HEK293 (cell line): ENCODE results near the gene STK16.

ENCODE experiments used
- CTCF ChIA-PET: fragments of 350-600 bp; formaldehyde crosslinking; extraction: SDS; loops from one replicate; lab custom pipeline; 2021; ENCODE audit warnings: antibody characterized with exemption; lab: Yijun Ruan, JAX
- POLR2A ChIA-PET: fragments of 300-600 bp; formaldehyde crosslinking; extraction: SDS; loops from one replicate; lab custom pipeline; 2020; ENCODE audit warnings: antibody characterized with exemption, inconsistent platforms; lab: Yijun Ruan, JAX
- H3K27ac ChIP-seq: fragments of 200-500 bp; sonication (Bioruptor generic); 2 replicates; pipeline ENCODE4 v1.5.1; 2014; ENCODE audit warnings: low read depth, low read length, control low read depth, inconsistent platforms; ENCODE audit errors: extremely low read depth
- H3K36me3 ChIP-seq, 2 experiments: fragments of 200-500 bp in 1 of 2; sonication (Bioruptor generic) in 1 of 2; 1 replicate in 1 of 2; 2 replicates in 1 of 2; pipeline ENCODE4 v1.5.1; 2014 to 2017; ENCODE audit warnings: inconsistent platforms in 2 of 2, low read length in 2 of 2; ENCODE audit not compliant: control insufficient read depth in 2 of 2, insufficient read depth in 1 of 2
- H3K4me1 ChIP-seq: fragments of 200-500 bp; sonication (Bioruptor generic); 2 replicates; pipeline ENCODE4 v1.5.1; 2014; ENCODE audit warnings: mild to moderate bottlenecking, low read length, inconsistent platforms; ENCODE audit not compliant: control insufficient read depth, insufficient read depth
- H3K4me3 ChIP-seq: 2 replicates; pipeline ENCODE4 v1.5.1; 2011; ENCODE audit warnings: low read depth, mild to moderate bottlenecking, control low read depth, low read length, moderate library complexity
- H3K9me3 ChIP-seq: fragments of 200-500 bp; sonication (Bioruptor generic); 2 replicates; pipeline ENCODE4 v1.5.1; 2014; ENCODE audit warnings: low read depth, low read length, inconsistent platforms; ENCODE audit not compliant: control insufficient read depth, insufficient read depth
- HOXD13 ChIP-seq: sonication (generic); formaldehyde crosslinking; IDR thresholded peaks from 2 replicates; pipeline ENCODE4 v1.8.0; 2022; ENCODE audit warnings: missing genetic modification reagents, borderline replicate concordance
- KLF16 ChIP-seq: fragments of 450-650 bp; formaldehyde crosslinking; IDR thresholded peaks from 2 replicates; pipeline ENCODE4 v1.5.1; 2017; ENCODE audit warnings: missing biosample characterization, missing genetic modification characterization
- ZBTB21 ChIP-seq: fragments of 450-650 bp; formaldehyde crosslinking; IDR thresholded peaks from 2 replicates; pipeline ENCODE4 v1.5.1; 2017; ENCODE audit warnings: missing biosample characterization, missing genetic modification characterization
- ZNF174 ChIP-seq: fragments of 450-650 bp; formaldehyde crosslinking; IDR thresholded peaks from 2 replicates; pipeline ENCODE4 v1.5.0; 2017; ENCODE audit warnings: missing biosample characterization, mild to moderate bottlenecking, missing genetic modification characterization
- ZNF391 ChIP-seq: fragments of 450-650 bp; formaldehyde crosslinking; IDR thresholded peaks from 2 replicates; pipeline ENCODE4 v1.5.1; 2016; ENCODE audit warnings: low read depth, missing biosample characterization, missing genetic modification characterization, borderline replicate concordance
- ZNF433 ChIP-seq: fragments of 450-650 bp; formaldehyde crosslinking; IDR thresholded peaks from 2 replicates; pipeline ENCODE4 v1.5.1; 2016; ENCODE audit warnings: missing biosample characterization, missing genetic modification characterization, low read depth
- ZNF596 ChIP-seq: fragments of 450-650 bp; IDR thresholded peaks from 2 replicates; pipeline ENCODE4 v1.5.0; 2018; ENCODE audit warnings: missing biosample characterization, mild to moderate bottlenecking, missing genetic modification characterization, moderate library complexity
- ZNF654 ChIP-seq: fragments of 450-650 bp; formaldehyde crosslinking; IDR thresholded peaks from 2 replicates; pipeline ENCODE4 v1.5.1; 2016; ENCODE audit warnings: low read depth, missing biosample characterization, missing genetic modification characterization
- ZNF768 ChIP-seq: fragments of 450-650 bp; formaldehyde crosslinking; IDR thresholded peaks from 2 replicates; pipeline ENCODE4 v1.5.1; 2018; ENCODE audit warnings: missing biosample characterization, mild to moderate bottlenecking, missing genetic modification characterization
- ZNF785 ChIP-seq: fragments of 450-650 bp; formaldehyde crosslinking; IDR thresholded peaks from 2 replicates; pipeline ENCODE4 v1.5.1; 2016; ENCODE audit warnings: missing biosample characterization, missing genetic modification characterization
- TF ChIP-seq, protein P1 (sequence below): fragments of 450-650 bp; formaldehyde crosslinking; IDR thresholded peaks from 2 replicates; pipeline ENCODE4 v1.5.1; 2016; ENCODE audit warnings: missing biosample characterization, missing genetic modification characterization
- TF ChIP-seq, protein P2 (sequence below): fragments of 450-650 bp; formaldehyde crosslinking; optimal IDR thresholded peaks from 2 replicates; pipeline ENCODE3; 2016; ENCODE audit warnings: missing biosample characterization, mild to moderate bottlenecking, missing genetic modification characterization
- TF ChIP-seq, protein P3 (sequence below): fragments of 450-650 bp; IDR thresholded peaks from 2 replicates; pipeline ENCODE4 v1.5.1; 2018; ENCODE audit warnings: missing biosample characterization, mild to moderate bottlenecking, missing genetic modification characterization
- TF ChIP-seq, protein P4 (sequence below): fragments of 450-650 bp; formaldehyde crosslinking; IDR thresholded peaks from 2 replicates; pipeline ENCODE4 v1.5.1; 2016; ENCODE audit warnings: missing biosample characterization, missing genetic modification characterization
- TF ChIP-seq, protein P5 (sequence below): fragments of 450-650 bp; formaldehyde crosslinking; IDR thresholded peaks from 2 replicates; pipeline ENCODE4 v1.5.1; 2016; ENCODE audit warnings: missing biosample characterization, missing genetic modification characterization
- TF ChIP-seq, protein P6 (sequence below): fragments of 450-650 bp; formaldehyde crosslinking; IDR thresholded peaks from 2 replicates; pipeline ENCODE4 v1.5.1; 2017; ENCODE audit warnings: missing biosample characterization, missing genetic modification characterization
- TF ChIP-seq, protein P7 (sequence below): fragments of 450-650 bp; formaldehyde crosslinking; IDR thresholded peaks from 2 replicates; pipeline ENCODE4 v1.5.1; 2017; ENCODE audit warnings: missing biosample characterization, missing genetic modification characterization

The STK16 gene, protein sequence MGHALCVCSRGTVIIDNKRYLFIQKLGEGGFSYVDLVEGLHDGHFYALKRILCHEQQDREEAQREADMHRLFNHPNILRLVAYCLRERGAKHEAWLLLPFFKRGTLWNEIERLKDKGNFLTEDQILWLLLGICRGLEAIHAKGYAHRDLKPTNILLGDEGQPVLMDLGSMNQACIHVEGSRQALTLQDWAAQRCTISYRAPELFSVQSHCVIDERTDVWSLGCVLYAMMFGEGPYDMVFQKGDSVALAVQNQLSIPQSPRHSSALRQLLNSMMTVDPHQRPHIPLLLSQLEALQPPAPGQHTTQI

DNA sequence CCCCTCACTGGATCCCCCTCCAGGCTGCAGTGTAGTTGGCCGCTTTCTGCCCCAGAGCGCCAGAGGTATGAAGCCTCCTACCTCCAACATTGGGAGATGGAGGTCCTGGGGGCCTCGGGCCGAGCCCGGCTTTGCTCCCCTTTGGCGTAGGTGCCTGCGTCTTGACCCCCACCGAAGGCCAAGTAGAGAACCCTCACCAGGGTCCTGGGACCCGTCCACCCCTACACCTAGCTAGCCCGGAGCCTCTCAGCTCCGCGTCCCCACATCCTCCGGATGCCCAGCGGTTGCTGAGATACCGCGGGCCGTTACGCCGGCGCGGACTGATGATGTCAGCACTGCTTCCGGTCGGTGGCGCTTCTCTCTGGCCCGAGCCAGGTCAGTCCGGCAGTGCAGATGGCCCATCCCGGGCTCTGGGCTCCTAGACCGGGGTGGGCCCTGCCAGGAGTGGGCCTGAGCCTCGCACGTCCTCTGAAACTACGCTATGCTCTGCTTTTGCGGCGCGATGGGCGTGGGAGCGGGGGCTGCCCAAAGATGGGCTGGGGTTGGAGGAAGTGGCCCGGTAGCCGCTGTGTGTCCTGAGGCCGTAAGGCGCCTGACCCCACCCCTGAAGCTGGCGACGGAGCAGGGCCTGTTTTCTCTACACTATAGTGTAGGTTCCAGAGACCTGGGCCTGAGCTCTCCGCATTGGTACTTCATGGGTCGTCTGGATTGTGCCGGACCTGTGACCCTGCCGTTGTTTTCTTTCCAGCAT, at the start of gene STK16, which contains the start of gene GLB1L:
Gene STK16, plus strand, starts transcription at position 332 of the 751 bp plus-strand sequence. CDS start 521 bp downstream, outside the sequence.
Gene GLB1L, minus strand, starts transcription at position 297 of the 751 bp plus-strand sequence. CDS start 1,871 bp downstream, outside the sequence.
- peaks cover 0 to 31% of the 10 kb centered on the region in 2 experiments; a peak in 1 of 3 replicates for H3K36me3 ChIP-seq
- ChIA-PET CTCF (interaction anchor here (0.5 to 3.2 kb wide), 11 partner anchors 15 to 265 kb away, joined by 3 to 35 read pairs (median 3); partner anchors contain the start of genes ANKZF1, CNPPD1 and DNAJB2), POLR2A (interaction anchor here (0.6 to 2.3 kb wide), 18 partner anchors 10 to 336 kb away, joined by 3 to 17 read pairs (median 4); partner anchors contain the start of genes ABCB6, ANKZF1, ATG9A and CNPPD1)
- peaks cover 10% of the 10 kb centered on the region for H3K4me1 ChIP-seq
- H3K4me3 ChIP-seq = peak within 1 kb of the TSS; percentile 94
- H3K27ac ChIP-seq = peak within 1 kb of the TSS; percentile 85
- no peaks in the 10 kb centered on the region for H3K9me3 ChIP-seq
- TF ChIP-seq, protein P1, sequence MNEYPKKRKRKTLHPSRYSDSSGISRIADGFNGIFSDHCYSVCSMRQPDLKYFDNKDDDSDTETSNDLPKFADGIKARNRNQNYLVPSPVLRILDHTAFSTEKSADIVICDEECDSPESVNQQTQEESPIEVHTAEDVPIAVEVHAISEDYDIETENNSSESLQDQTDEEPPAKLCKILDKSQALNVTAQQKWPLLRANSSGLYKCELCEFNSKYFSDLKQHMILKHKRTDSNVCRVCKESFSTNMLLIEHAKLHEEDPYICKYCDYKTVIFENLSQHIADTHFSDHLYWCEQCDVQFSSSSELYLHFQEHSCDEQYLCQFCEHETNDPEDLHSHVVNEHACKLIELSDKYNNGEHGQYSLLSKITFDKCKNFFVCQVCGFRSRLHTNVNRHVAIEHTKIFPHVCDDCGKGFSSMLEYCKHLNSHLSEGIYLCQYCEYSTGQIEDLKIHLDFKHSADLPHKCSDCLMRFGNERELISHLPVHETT (tag by site-specific recombination) = no peak
- TF ChIP-seq ZNF174 (tag by site-specific recombination) (no peak), ZBTB21 (tag by site-specific recombination) (0 out of 2 replicates have a peak, but pooled peaks have one; percentile 36), ZNF433 (no peak), ZNF654 (tag by site-specific recombination) (no peak), ZNF391 (tag by site-specific recombination) (no peak), KLF16 (tag by site-specific recombination) (peak; percentile 36; the same call in 1 of the 2 replicates), ZNF785 (no peak), ZNF596 (no peak), HOXD13 (CRISPR knock-in tag) (no peak), ZNF768 (tag by site-specific recombination) (no peak)
- TF ChIP-seq, protein P2, sequence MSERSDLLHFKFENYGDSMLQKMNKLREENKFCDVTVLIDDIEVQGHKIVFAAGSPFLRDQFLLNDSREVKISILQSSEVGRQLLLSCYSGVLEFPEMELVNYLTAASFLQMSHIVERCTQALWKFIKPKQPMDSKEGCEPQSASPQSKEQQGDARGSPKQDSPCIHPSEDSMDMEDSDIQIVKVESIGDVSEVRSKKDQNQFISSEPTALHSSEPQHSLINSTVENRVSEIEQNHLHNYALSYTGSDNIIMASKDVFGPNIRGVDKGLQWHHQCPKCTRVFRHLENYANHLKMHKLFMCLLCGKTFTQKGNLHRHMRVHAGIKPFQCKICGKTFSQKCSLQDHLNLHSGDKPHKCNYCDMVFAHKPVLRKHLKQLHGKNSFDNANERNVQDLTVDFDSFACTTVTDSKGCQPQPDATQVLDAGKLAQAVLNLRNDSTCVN (tag by site-specific recombination) = peak; percentile 41
- TF ChIP-seq, protein P3, sequence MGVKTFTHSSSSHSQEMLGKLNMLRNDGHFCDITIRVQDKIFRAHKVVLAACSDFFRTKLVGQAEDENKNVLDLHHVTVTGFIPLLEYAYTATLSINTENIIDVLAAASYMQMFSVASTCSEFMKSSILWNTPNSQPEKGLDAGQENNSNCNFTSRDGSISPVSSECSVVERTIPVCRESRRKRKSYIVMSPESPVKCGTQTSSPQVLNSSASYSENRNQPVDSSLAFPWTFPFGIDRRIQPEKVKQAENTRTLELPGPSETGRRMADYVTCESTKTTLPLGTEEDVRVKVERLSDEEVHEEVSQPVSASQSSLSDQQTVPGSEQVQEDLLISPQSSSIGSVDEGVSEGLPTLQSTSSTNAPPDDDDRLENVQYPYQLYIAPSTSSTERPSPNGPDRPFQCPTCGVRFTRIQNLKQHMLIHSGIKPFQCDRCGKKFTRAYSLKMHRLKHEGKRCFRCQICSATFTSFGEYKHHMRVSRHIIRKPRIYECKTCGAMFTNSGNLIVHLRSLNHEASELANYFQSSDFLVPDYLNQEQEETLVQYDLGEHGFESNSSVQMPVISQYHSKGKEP (tag by site-specific recombination) = no peak
- TF ChIP-seq, protein P4, sequence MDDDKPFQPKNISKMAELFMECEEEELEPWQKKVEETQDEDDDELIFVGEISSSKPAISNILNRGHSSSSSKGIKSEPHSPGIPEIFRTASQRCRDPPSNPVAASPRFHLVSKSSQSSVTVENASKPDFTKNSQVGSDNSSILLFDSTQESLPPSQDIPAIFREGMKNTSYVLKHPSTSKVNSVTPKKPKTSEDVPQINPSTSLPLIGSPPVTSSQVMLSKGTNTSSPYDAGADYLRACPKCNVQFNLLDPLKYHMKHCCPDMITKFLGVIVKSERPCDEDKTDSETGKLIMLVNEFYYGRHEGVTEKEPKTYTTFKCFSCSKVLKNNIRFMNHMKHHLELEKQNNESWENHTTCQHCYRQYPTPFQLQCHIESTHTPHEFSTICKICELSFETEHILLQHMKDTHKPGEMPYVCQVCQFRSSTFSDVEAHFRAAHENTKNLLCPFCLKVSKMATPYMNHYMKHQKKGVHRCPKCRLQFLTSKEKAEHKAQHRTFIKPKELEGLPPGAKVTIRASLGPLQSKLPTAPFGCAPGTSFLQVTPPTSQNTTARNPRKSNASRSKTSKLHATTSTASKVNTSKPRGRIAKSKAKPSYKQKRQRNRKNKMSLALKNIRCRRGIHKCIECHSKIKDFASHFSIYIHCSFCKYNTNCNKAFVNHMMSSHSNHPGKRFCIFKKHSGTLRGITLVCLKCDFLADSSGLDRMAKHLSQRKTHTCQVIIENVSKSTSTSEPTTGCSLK = no peak
- TF ChIP-seq, protein P5, sequence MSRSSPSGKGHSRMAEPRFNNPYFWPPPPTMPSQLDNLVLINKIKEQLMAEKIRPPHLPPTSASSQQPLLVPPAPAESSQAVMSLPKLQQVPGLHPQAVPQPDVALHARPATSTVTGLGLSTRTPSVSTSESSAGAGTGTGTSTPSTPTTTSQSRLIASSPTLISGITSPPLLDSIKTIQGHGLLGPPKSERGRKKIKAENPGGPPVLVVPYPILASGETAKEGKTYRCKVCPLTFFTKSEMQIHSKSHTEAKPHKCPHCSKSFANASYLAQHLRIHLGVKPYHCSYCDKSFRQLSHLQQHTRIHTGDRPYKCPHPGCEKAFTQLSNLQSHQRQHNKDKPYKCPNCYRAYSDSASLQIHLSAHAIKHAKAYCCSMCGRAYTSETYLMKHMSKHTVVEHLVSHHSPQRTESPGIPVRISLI (tag by site-specific recombination) = no peak
- TF ChIP-seq, protein P6, sequence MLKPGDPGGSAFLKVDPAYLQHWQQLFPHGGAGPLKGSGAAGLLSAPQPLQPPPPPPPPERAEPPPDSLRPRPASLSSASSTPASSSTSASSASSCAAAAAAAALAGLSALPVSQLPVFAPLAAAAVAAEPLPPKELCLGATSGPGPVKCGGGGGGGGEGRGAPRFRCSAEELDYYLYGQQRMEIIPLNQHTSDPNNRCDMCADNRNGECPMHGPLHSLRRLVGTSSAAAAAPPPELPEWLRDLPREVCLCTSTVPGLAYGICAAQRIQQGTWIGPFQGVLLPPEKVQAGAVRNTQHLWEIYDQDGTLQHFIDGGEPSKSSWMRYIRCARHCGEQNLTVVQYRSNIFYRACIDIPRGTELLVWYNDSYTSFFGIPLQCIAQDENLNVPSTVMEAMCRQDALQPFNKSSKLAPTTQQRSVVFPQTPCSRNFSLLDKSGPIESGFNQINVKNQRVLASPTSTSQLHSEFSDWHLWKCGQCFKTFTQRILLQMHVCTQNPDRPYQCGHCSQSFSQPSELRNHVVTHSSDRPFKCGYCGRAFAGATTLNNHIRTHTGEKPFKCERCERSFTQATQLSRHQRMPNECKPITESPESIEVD (tag by site-specific recombination) = no peak
- TF ChIP-seq, protein P7, sequence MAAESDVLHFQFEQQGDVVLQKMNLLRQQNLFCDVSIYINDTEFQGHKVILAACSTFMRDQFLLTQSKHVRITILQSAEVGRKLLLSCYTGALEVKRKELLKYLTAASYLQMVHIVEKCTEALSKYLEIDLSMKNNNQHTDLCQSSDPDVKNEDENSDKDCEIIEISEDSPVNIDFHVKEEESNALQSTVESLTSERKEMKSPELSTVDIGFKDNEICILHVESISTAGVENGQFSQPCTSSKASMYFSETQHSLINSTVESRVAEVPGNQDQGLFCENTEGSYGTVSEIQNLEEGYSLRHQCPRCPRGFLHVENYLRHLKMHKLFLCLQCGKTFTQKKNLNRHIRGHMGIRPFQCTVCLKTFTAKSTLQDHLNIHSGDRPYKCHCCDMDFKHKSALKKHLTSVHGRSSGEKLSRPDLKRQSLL (tag by site-specific recombination) = no peak
